Cardiac atrium fibroblast (primary cell): ENCODE measurements around the gene KBTBD3. TPM values are rescaled to one million over a fixed set of nuclear protein-coding genes. Genes with fewer than 3 reads are reported as not detected.

Experiments used
- total RNA-seq: library from RNA; depleted of rRNA; stranded (reverse); fragments of >200 nt; gene quantifications from 2 replicates; pipeline ENCODE4 v1.2.3, GENCODE V29; 2015

Gene KBTBD3, protein sequence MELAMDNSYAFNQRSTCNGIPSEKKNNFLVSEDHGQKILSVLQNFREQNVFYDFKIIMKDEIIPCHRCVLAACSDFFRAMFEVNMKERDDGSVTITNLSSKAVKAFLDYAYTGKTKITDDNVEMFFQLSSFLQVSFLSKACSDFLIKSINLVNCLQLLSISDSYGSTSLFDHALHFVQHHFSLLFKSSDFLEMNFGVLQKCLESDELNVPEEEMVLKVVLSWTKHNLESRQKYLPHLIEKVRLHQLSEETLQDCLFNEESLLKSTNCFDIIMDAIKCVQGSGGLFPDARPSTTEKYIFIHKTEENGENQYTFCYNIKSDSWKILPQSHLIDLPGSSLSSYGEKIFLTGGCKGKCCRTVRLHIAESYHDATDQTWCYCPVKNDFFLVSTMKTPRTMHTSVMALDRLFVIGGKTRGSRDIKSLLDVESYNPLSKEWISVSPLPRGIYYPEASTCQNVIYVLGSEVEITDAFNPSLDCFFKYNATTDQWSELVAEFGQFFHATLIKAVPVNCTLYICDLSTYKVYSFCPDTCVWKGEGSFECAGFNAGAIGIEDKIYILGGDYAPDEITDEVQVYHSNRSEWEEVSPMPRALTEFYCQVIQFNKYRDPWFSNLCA
- total RNA-seq: 1.4 and 5.0 TPM in 2 replicates

DNA sequence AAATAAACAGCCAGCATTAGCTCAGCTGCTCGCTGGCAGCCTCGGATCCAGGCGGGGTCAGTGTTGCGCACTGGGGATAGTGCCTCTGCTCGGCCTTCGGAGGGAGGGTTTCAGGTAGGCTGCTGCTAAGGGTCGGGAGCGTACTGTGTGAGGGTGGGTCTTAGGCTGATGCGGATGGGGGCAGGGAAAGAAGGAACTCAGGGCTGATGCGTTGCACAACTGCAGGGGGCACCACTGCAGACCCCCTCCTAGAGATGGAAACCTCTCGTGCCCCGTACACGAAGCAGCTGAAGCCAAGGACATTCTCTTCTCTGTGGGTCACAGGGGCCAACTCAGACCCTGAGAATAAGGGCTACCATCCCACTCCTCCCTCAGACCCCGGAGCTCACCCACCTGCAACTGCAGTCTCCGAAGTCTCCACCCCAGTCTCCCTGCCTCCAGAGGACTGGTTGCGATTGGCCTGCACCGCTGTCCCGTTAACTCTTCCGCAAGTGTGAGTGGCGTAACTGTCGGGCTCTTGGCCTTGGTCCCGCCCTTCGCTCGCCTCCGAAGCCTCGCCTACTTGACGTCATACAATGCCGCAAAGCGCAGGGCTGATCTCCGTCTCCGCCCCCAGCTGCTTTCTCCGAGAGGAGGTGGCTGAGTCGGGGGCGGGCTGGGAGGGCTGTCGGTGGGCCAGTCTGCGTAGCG lies at the start of gene KBTBD3:
Gene KBTBD3, minus strand, starts transcription at position 429 of the 690 bp plus-strand sequence. CDS start 18,250 bp downstream, outside the sequence.

DNA sequence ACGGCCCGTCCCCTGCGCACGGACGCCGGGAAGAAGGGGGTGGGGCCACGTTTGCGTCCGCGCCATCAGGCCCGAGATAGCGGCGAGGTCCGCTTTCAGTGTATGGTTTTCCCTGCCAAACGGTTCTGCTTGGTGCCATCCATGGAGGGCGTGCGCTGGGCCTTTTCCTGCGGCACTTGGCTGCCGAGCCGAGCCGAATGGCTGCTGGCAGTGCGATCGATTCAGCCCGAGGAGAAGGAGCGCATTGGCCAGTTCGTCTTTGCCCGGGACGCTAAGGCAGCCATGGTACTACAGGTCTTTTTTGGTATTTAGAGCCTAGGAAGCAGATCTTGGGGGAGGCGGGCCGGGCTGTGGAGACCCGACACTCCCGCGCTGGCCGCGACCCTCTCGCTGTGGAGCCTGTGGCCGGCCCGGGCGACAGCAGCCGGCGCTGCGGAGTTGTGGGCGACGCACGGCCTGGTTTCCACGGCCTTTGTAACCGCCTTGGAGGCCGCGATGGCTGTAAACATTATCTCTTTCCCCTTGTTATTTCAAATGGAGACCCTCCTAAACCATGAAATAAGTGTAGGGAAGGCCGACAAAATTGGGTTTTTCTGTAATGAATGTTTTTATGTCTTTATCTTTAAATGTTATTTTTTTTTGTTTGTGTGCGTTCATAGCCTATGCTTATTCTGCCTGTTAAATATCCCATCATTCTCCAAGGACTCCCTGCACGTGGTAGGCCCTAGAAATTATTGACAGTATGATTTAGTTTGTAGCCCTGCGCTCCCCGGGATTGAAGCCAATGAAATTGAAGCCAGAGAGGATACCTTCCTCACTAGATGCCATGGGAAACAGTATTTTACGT lies 685 bp upstream of the KBTBD3 start, which contains the start of gene AASDHPPT:
Gene AASDHPPT, plus strand, starts transcription at position 54 of the 847 bp plus-strand sequence. Its CDS starts 49 bp downstream, at position 103.

DNA sequence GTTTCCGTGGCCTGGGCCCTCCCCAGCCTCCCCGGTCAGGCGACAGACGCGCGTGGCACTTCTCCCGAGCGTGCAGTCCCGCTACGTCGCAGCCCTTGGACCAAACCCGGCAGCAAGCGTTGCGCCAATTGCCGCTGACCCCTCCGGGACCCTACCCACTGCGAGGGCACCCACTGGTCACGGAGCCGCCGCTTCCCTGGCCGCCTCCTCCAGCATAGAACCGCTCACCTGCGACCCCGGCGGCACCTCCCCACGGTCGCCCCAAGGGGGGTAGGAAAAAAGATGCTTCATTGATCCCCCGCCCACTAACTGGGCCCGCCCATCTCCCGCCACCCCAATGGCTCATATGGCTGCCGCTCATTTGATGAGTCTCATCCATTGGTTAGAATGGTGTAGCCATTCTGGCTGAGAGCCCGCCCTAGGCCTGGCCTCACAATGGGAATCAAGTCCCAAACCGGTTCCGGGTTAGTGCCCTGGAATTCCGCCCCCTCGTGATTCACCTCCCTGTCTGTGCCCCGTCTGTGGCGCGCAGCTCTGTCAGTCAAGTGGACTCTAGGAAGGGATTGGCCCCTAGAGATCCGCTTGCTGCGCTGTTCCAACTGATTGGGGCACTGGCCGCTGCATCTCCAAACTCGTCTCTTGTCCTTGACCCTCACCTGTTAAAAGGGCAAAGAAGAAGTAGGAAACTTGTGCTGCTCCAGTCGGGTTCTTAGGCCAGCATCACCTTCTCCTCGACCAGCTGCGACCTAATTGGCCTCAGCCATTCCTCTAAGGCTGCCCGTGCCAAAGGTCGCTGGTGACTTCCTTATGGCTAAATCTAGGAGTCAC lies 55.0 kb downstream of the KBTBD3 start, which contains the start of gene MSANTD4:
Gene MSANTD4, minus strand, starts transcription at position 274 of the 828 bp plus-strand sequence. CDS start 11,323 bp downstream, outside the sequence.

Other genes starting within 250 kb of the KBTBD3 start
- 10.1 and 12.3 TPM in 2 replicates for gene MSANTD4, start 55.1 kb downstream of the KBTBD3 start, total RNA-seq
- 57.7 and 64.1 TPM in 2 replicates for gene AASDHPPT, start 315 bp upstream of the KBTBD3 start, total RNA-seq